HepG2 (cell line): ENCODE measurements around the gene CLEC5A. TPM values are rescaled to one million over a fixed set of nuclear protein-coding genes. Genes with fewer than 3 reads are reported as not detected.

ENCODE experiments used
- ATAC-seq: fragments of 200-7000 bp; cut with Tn5 transposase; 3 replicates; pipeline ENCODE4 v1.9.1; 2020; ENCODE audit warnings: mild to moderate bottlenecking, moderate library complexity
- BruUV-seq: library from RNA; stranded (reverse); fragments of 400-500 nt; replicated peaks from 2 replicates; lab custom pipeline; 2021; lab: Mats Ljungman, UMichigan
- CTCF ChIA-PET: fragments of 300-600 bp; formaldehyde crosslinking; extraction: SDS; loops from one replicate; lab custom pipeline; 2021; ENCODE audit warnings: low total read pairs, inconsistent platforms, low intra/inter-chr PET ratio; lab: Yijun Ruan, JAX
- POLR2A ChIA-PET: fragments of 350-600 bp; sonication (Branson Sonifier 250); formaldehyde crosslinking; loops from one replicate; lab custom pipeline; 2020; ENCODE audit warnings: antibody characterized with exemption, inconsistent platforms; lab: Yijun Ruan, JAX
- DNase-seq: peaks from one replicate; pipeline ENCODE4 v3.0.0-alpha.2; 2015; ENCODE audit warnings: low spot score
- FAIRE-seq: peaks from 3 replicates; lab custom pipeline; 2011; peaks lifted over from hg19 to GRCh38; lab: Jason Lieb, UNC
- H2AFZ ChIP-seq: one replicate; pipeline ENCODE4 v1.6.1; 2011; ENCODE audit warnings: low read length, inconsistent platforms
- H3K27ac ChIP-seq: fragments of 300-600 bp; 3 replicates; pipeline ENCODE4 v1.8.0; 2011; ENCODE audit warnings: mixed run types, mild to moderate bottlenecking, mixed read lengths, low read length, inconsistent platforms; ENCODE audit not compliant: insufficient read depth; ENCODE audit errors: extremely low read length
- H3K27me3 ChIP-seq, 2 experiments: fragments of 200-600 bp in 1 of 2; 2 replicates in 1 of 2; 3 replicates in 1 of 2; pipeline versions ENCODE4 v1.6.0 to v1.8.0; 2011; ENCODE audit warnings: low read length in 2 of 2, mild to moderate bottlenecking in 2 of 2, moderate library complexity in 2 of 2, inconsistent platforms in 1 of 2; ENCODE audit not compliant: insufficient read depth in 2 of 2, control insufficient read depth in 1 of 2
- H3K36me3 ChIP-seq, 2 experiments: fragments of 200-600 bp in 1 of 2; replicated peaks in 1 of 2; 2 replicates in 1 of 2; 3 replicates in 1 of 2; pipeline versions ENCODE4 v1.5.1 to v1.8.0; 2011; ENCODE audit warnings: low read length in 2 of 2, inconsistent platforms in 1 of 2; ENCODE audit not compliant: insufficient read depth in 2 of 2, control insufficient read depth in 1 of 2
- H3K4me1 ChIP-seq: 2 replicates; pipeline ENCODE4 v1.5.1; 2012; ENCODE audit warnings: low read length, inconsistent platforms; ENCODE audit not compliant: insufficient read depth
- H3K4me2 ChIP-seq: 2 replicates; pipeline ENCODE4 v1.6.0; 2011; ENCODE audit warnings: low read depth, low read length, inconsistent platforms
- H3K4me3 ChIP-seq, 3 experiments: fragments of 200-600 bp in 1 of 3; sonication (generic), shearing (Covaris generic) in 1 of 3; replicated peaks in 1 of 3; 2 replicates each; pipeline ENCODE4 v1.5.1; 2011 to 2016; ENCODE audit warnings: low read length in 3 of 3, inconsistent platforms in 2 of 3, low read depth in 2 of 3, mild to moderate bottlenecking in 2 of 3, control low read depth in 1 of 3, mixed read lengths in 1 of 3; ENCODE audit not compliant: insufficient read depth in 1 of 3
- H3K79me2 ChIP-seq: one replicate; pipeline ENCODE4 v1.6.1; 2011; ENCODE audit warnings: low read length, inconsistent platforms; ENCODE audit not compliant: insufficient read depth
- H3K9ac ChIP-seq: 2 replicates; pipeline ENCODE4 v1.6.0; 2011; ENCODE audit warnings: mild to moderate bottlenecking, low read depth, low read length, inconsistent platforms; ENCODE audit not compliant: insufficient read depth
- H3K9me3 ChIP-seq: 2 replicates; pipeline ENCODE4 v1.5.1; 2012; ENCODE audit warnings: mild to moderate bottlenecking, low read length
- H4K20me1 ChIP-seq: 2 replicates; pipeline ENCODE4 v1.6.0; 2011; ENCODE audit warnings: inconsistent platforms, mild to moderate bottlenecking, low read length, moderate library complexity; ENCODE audit not compliant: insufficient read depth
- ATAD3A ChIP-seq: sonication (generic); formaldehyde crosslinking; IDR thresholded peaks from 2 replicates; pipeline ENCODE4 v1.4.0; 2020; ENCODE audit warnings: missing genetic modification reagents
- KLF15 ChIP-seq: sonication (generic); formaldehyde crosslinking; IDR thresholded peaks from 2 replicates; pipeline ENCODE4 v1.8.1; 2023; ENCODE audit warnings: borderline replicate concordance, mild to moderate bottlenecking, inconsistent platforms, missing genetic modification reagents, mixed read lengths
- MEIS2 ChIP-seq: sonication (generic); formaldehyde crosslinking; IDR thresholded peaks from 2 replicates; pipeline ENCODE4 v1.9.0; 2021; ENCODE audit warnings: mild to moderate bottlenecking, missing genetic modification reagents
- ZBTB10 ChIP-seq: sonication (generic); formaldehyde crosslinking; IDR thresholded peaks from 2 replicates; pipeline ENCODE4 v1.4.0; 2020; ENCODE audit warnings: missing genetic modification reagents, borderline replicate concordance
- ZGPAT ChIP-seq: IDR thresholded peaks from 2 replicates; pipeline ENCODE4 v1.6.1; 2016; ENCODE audit warnings: mild to moderate bottlenecking
- ZKSCAN8 ChIP-seq: IDR thresholded peaks from 2 replicates; pipeline ENCODE4 v1.6.1; 2016; ENCODE audit warnings: borderline replicate concordance, missing genetic modification reagents, missing compliant biosample characterization
- WGBS: methylation state at CpG from one replicate; pipeline ENCODE4 v1.1.6; 2017; ENCODE audit warnings: low lambda C conversion rate; 5-methylcytosine and 5-hydroxymethylcytosine counted together
- in situ Hi-C: cut with HindIII; loops from 2 replicates; pipeline ENCODE4 v1.10.0; 2017; ENCODE audit warnings: low pct_unique_long_range_greater_than_20kb; ENCODE audit not compliant: extremely low pct_ligation_motif_present
- intact Hi-C: fragments of 100-400 bp; cut with micrococcal nuclease; formaldehyde crosslinking; loops from one replicate; pipeline ENCODE4 v1.10.0; 2022; ENCODE audit not compliant: unreplicated experiment
- polyA plus RNA-seq, 8 experiments: library from polyadenylated mRNA; depleted of rRNA in 3 of 8; stranded (reverse) in 7 of 8; unstranded in 1 of 8; fragments of >200 nt; fragmentation: Illumina TruSeq in 4 of 8; extraction: Trizol in 4 of 8; gene quantifications; 2 replicates each; pipeline versions ENCODE4 v1.2.1 to v1.2.3, GENCODE V29; 2011 to 2016; ENCODE audit warnings: low read depth in 4 of 8, missing spikeins in 1 of 8, mixed read lengths in 1 of 8; ENCODE audit not compliant: insufficient read depth in 1 of 8
- total RNA-seq, 5 experiments: library from RNA; depleted of rRNA; stranded (reverse); fragments of >200 nt; fragmentation: Illumina TruSeq; extraction: Trizol; gene quantifications; 2 replicates each; pipeline ENCODE4 v1.2.3, GENCODE V29; 2016; ENCODE audit warnings: low read depth in 1 of 5

Gene CLEC5A
- total and polyA plus RNA-seq, 2 of the 13 experiments (the other 11 are each of a cell fraction or from before 2014, with no cell fraction given), result not detected

- TF ChIP-seq ZKSCAN8 (CRISPR knock-in tag) (no peak), ZGPAT (CRISPR knock-in tag) (no peak), ZBTB10 (CRISPR knock-in tag) (no peak), KLF15 (no peak)
These were observed 16.6 kb downstream of the CLEC5A start (continued) for GRCh38 chr7:141930211-141930610.

GRCh38 chr7:141928845-141929195 is 18.0 kb downstream of the CLEC5A start:
- H3K9me3 ChIP-seq, result no peaks in the 10 kb centered on the region
- no TSS peak for BruUV-seq
- no peaks in the 10 kb centered on the region for H3K27me3 ChIP-seq
- no peak overlapping the region for H3K4me3 ChIP-seq
- in situ Hi-C loops (no loop called here), intact Hi-C loops (no loop called here)
- ChIA-PET POLR2A (no interaction called here), CTCF (no interaction called here)
- no peak overlapping the region for H3K9ac ChIP-seq
- no peak overlapping the region for H3K4me2 ChIP-seq
- no peaks in the 10 kb centered on the region for H3K79me2 ChIP-seq
- ATAC-seq (no peak), DNase-seq (no peak), FAIRE-seq (no peak)
- H3K27ac ChIP-seq, result no peak overlapping the region
- no peaks in the 10 kb centered on the region for H3K4me1 ChIP-seq
- no peaks in the 10 kb centered on the region for H3K36me3 ChIP-seq
- H2AFZ ChIP-seq, result no peak overlapping the region
- 32% methylated on average over 3 of the region's 3 CpGs for WGBS
- TF ChIP-seq MEIS2 (CRISPR knock-in tag) (no peak), ATAD3A (CRISPR knock-in tag) (no peak)
- H4K20me1 ChIP-seq, result no peaks in the 10 kb centered on the region
